Endometrium (tissue), 2 donors: ENCODE data around the gene ARL10.

Experiments
- FAIRE-seq: peaks from 2 replicates; lab custom pipeline; 2012; peaks lifted over from hg19 to GRCh38; lab: Jason Lieb, UNC
- donor health status: control.
- donor health status: control.

The ARL10 gene

GRCh38 chr5:176365351-176366231 lies at the start of gene ARL10:
Gene ARL10 (plus strand): TSS chr5:176365487. CDS start chr5:176365564, 77 bp downstream.
- no peak for FAIRE-seq

GRCh38 chr5:176317534-176318374 lies 47.5 kb upstream of the ARL10 start:
- no peak for FAIRE-seq

GRCh38 chr5:176319827-176320554 lies 45.3 kb upstream of the ARL10 start:
- FAIRE-seq, result no peak

- no peak for FAIRE-seq
Measured at GRCh38 chr5:176320577-176320976, 44.7 kb upstream of the ARL10 start.

- no peak for FAIRE-seq
Measured at GRCh38 chr5:176334031-176334770, 31.1 kb upstream of the ARL10 start.

GRCh38 chr5:176337913-176338312 lies 27.4 kb upstream of the ARL10 start:
- no peak for FAIRE-seq

GRCh38 chr5:176339304-176339703 lies 26.0 kb upstream of the ARL10 start:
- FAIRE-seq, result no peak

- no peak for FAIRE-seq
Measured at GRCh38 chr5:176341325-176342157, 23.7 kb upstream of the ARL10 start.

- no peak for FAIRE-seq
Measured at GRCh38 chr5:176342158-176342483, 23.2 kb upstream of the ARL10 start.

GRCh38 chr5:176342766-176343458 lies 22.4 kb upstream of the ARL10 start:
- no peak for FAIRE-seq

- no peak for FAIRE-seq
Measured at GRCh38 chr5:176350416-176350815, 14.9 kb upstream of the ARL10 start.

GRCh38 chr5:176352116-176352878 lies 13.0 kb upstream of the ARL10 start:
- FAIRE-seq, result no peak

- no peak for FAIRE-seq
Measured at GRCh38 chr5:176353533-176353932, 11.8 kb upstream of the ARL10 start.

- FAIRE-seq, result no peak
Measured at GRCh38 chr5:176355400-176356178, 9.7 kb upstream of the ARL10 start.

GRCh38 chr5:176356179-176356566 lies 9.1 kb upstream of the ARL10 start:
- FAIRE-seq, result no peak

GRCh38 chr5:176359658-176360057 lies 5.6 kb upstream of the ARL10 start:
- no peak for FAIRE-seq

GRCh38 chr5:176360894-176361436 lies 4.3 kb upstream of the ARL10 start:
- FAIRE-seq, result no peak

- peak; percentile 12 for FAIRE-seq
Measured at GRCh38 chr5:176361437-176362232, 3.7 kb upstream of the ARL10 start, which contains the start of gene KIAA1191. Gene KIAA1191 (minus strand): TSS chr5:176361764. CDS start chr5:176359508, 2,256 bp downstream.
